RWPE1 (cell line): Measurements from ENCODE around the gene CCDC66.
"Not testable (repeated sequence)": the region's sequence is repeated elsewhere in the genome, so short reads cannot be mapped to it uniquely, and the experiment has no call there.

Source experiments
- CTCF ChIA-PET: fragments of 350-600 bp; sonication (Branson Sonifier 250); formaldehyde crosslinking; extraction: SDS; loops from one replicate; lab custom pipeline; 2021; lab: Yijun Ruan, JAX
- POLR2A ChIA-PET: fragments of 400-600 bp; formaldehyde crosslinking; extraction: SDS; loops from one replicate; lab custom pipeline; 2020; ENCODE audit warnings: antibody characterized with exemption; ENCODE audit not compliant: low non-redundant PET; lab: Yijun Ruan, JAX
- DNase-seq: peaks from one replicate; pipeline ENCODE4 v3.0.0; 2012; ENCODE audit warnings: low spot score
- H3K27ac ChIP-seq: fragments of 450-650 bp; 2 replicates; pipeline ENCODE4 v1.5.1; 2017
- TF ChIP-seq, protein P1 (sequence below): fragments of 450-650 bp; conservative IDR thresholded peaks from 2 replicates; pipeline ENCODE4 v1.5.1; 2017; ENCODE audit warnings: low read depth, mild to moderate bottlenecking

Gene CCDC66

DNA sequence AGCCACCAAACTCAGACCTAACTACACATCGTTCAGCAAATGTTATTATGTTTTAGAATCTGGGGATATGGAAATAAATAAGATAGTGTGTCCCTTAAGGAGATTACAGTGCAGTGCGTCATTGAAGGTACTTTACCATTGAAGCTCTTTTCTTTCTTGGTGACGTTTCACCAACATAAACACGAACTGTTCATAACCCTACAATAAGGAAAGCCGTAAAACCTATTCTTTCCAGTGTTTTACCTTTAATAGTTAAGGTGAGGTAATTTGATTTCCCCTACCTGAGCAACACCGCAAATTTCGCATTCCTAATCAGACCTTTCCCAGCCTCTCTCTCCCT, 826 bp downstream of the CCDC66 start:
- H3K27ac ChIP-seq, result peak overlapping the region; percentile 82
- ChIA-PET CTCF (no interaction called here), POLR2A (no interaction called here)
- TF ChIP-seq, protein P1, sequence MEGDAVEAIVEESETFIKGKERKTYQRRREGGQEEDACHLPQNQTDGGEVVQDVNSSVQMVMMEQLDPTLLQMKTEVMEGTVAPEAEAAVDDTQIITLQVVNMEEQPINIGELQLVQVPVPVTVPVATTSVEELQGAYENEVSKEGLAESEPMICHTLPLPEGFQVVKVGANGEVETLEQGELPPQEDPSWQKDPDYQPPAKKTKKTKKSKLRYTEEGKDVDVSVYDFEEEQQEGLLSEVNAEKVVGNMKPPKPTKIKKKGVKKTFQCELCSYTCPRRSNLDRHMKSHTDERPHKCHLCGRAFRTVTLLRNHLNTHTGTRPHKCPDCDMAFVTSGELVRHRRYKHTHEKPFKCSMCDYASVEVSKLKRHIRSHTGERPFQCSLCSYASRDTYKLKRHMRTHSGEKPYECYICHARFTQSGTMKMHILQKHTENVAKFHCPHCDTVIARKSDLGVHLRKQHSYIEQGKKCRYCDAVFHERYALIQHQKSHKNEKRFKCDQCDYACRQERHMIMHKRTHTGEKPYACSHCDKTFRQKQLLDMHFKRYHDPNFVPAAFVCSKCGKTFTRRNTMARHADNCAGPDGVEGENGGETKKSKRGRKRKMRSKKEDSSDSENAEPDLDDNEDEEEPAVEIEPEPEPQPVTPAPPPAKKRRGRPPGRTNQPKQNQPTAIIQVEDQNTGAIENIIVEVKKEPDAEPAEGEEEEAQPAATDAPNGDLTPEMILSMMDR, result peak; percentile 17; the same call in 1 of the 2 replicates
- DNase-seq, result no peak

DNA sequence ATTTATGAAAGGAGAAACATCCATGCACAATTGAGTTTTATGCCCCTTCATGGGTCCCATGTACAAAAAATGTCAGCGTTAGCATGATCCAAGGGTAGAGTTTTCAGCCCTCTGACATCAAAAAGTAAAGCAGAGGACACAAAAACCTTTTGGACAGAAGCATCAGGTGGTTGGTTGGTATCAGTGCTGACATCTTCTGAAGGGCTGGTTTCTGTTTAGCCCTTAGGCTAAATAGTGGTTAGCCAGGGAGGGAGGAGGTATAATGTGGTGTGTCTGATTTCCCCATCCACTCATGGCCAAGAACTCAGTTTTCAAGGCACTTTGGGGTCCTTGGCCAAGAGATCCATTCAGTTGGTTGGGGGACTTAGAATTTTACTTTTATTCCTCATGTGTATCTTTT, 16.5 kb downstream of the CCDC66 start:
- TF ChIP-seq, protein P1, result no peak
- ChIA-PET POLR2A (no interaction called here), CTCF (no interaction called here)
- no peak for DNase-seq
- H3K27ac ChIP-seq, result no peak overlapping the region

DNA sequence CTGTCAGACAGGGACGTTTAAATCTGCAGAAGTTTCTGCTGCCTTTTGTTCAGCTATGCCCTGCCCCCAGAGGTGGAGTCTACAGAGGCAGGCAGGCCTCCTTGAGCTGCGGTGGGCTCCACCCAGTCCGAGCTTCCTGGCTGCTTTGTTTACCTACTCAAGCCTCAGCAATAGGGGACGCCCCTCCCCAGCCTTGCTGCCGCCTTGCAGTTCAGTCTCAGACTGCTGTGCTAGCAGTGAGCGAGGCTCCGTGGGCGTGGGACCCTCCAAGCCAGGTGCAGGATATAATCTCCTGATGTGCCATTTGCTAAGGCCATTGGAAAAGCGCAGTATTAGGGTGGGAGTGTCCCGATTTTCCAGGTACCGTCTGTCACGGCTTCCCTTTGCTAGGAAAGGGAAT, 25.0 kb downstream of the CCDC66 start:
- POLR2A ChIA-PET, CTCF ChIA-PET, H3K27ac ChIP-seq, DNase-seq: not testable (repeated sequence)

DNA sequence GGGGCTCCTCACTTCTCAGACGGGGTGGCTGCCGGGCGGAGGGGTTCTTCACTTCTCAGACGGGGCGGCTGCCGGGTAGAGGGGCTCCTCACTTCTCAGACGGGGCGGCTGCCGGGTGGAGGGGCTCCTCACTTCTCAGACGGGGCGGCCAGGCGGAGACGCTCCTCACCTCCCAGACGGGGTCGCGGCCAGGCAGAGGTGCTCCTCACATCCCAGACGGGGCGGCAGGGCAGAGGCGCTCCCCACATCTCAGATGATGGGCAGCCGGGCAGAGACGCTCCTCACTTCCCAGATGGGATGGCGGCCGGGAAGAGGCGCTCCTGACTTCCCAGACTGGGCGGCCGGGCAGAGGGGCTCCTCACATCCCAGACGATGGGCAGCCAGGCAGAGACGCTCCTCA, 27.3 kb downstream of the CCDC66 start:
- POLR2A ChIA-PET, CTCF ChIA-PET, DNase-seq, H3K27ac ChIP-seq: not testable (repeated sequence)

DNA sequence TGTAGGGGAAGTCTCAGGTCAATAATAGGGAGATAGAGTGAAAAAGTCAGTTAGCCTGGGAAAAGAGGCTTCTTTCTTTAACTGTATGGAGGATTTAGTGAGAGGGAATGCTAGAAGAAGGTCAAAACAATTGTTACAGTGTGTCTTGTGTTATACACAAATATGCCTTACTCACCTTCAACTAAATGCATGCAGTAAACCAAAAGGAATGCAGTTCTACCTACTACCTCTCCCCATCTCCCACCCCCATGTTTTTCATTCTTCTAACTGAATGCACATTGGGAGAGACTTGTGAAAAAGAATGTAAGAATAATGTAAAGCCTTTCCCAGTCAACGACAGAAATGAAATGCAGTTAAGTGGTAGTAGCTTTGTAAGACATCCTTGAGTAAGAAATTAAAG, 33.8 kb downstream of the CCDC66 start:
- TF ChIP-seq, protein P1, result no peak
- no peak overlapping the region for H3K27ac ChIP-seq
- ChIA-PET CTCF (interaction anchor here (0.6 kb wide), 2 partner anchors 14 to 145 kb away, joined by 3 to 6 read pairs; no protein-coding TSS in a partner anchor), POLR2A (no interaction called here)
- peak; percentile 8 for DNase-seq

DNA sequence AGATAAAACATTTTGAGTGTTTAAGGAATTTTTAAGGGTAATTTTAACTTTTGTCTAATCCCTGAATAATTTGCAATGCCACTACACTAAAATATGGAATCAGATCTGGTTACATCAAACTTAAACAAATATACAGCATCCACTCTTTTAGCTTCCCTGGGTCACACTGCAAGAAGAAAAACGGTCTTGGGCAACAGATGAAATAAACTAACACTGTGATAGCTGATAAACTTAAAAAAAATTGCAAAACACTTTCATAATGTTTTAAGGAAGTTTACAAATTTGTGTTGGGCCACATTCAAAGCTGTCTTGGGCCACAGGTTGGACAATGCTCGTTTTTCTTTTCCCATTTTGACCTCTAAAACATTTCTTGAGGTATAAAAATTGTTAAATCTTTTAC, 34.3 kb downstream of the CCDC66 start:
- ChIA-PET POLR2A (no interaction called here), CTCF (interaction anchor here (0.6 kb wide), 2 partner anchors 14 to 145 kb away, joined by 3 to 6 read pairs; no protein-coding TSS in a partner anchor)
- no peak overlapping the region for H3K27ac ChIP-seq
- DNase-seq, result no peak
- TF ChIP-seq, protein P1, result no peak

DNA sequence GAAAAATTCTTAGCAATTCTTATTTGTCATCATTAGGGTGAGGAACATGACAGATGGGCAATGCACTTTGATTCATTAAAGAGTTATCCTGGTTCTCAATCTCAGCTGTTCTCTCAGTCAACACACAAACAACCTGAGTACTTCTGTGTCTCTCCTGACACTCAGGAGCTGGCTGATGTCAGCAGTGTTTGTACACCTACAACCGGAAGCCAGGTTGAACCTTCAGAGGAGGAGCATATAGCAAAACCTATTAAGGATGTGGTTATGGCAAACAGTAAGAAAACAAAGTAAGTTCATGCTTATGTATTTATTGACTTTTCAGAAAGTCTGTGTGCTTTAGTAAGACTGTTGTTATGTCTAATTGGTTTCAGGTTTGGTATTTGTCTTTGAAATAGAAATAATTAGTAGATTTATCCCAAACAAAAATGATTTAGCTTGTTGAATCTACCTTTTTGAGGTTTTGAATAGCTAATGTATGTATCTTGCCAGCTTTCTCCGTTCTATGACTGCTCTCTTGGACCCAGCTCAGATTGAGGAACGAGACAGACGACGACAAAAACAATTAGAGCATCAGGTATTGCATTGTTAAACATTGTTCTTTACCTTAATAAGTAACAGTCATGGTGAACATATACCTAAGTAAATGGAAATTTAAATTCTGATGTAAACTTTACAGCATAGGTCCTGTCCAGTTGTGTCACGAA, 36.6 kb downstream of the CCDC66 start:
- H3K27ac ChIP-seq, result no peak overlapping the region
- POLR2A ChIA-PET, result no interaction called here
- CTCF ChIA-PET, result no interaction called here
- TF ChIP-seq, protein P1, result no peak
- DNase-seq, result no peak
